ENCODE results near the gene C17orf67. TPM values are rescaled to one million over a fixed set of nuclear protein-coding genes. Genes with fewer than 3 reads are reported as not detected.

C17orf67 gene
- total and polyA plus RNA-seq, 2 experiments from 2014 or later = 1.0 to 3.7 TPM

- TF ChIP-seq, protein P1, sequence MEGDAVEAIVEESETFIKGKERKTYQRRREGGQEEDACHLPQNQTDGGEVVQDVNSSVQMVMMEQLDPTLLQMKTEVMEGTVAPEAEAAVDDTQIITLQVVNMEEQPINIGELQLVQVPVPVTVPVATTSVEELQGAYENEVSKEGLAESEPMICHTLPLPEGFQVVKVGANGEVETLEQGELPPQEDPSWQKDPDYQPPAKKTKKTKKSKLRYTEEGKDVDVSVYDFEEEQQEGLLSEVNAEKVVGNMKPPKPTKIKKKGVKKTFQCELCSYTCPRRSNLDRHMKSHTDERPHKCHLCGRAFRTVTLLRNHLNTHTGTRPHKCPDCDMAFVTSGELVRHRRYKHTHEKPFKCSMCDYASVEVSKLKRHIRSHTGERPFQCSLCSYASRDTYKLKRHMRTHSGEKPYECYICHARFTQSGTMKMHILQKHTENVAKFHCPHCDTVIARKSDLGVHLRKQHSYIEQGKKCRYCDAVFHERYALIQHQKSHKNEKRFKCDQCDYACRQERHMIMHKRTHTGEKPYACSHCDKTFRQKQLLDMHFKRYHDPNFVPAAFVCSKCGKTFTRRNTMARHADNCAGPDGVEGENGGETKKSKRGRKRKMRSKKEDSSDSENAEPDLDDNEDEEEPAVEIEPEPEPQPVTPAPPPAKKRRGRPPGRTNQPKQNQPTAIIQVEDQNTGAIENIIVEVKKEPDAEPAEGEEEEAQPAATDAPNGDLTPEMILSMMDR (conservative IDR thresholded peaks at IDR 0.05; ENCODE audit: low read depth in 2 of 2) = no peak
- TF ChIP-seq, protein P2, sequence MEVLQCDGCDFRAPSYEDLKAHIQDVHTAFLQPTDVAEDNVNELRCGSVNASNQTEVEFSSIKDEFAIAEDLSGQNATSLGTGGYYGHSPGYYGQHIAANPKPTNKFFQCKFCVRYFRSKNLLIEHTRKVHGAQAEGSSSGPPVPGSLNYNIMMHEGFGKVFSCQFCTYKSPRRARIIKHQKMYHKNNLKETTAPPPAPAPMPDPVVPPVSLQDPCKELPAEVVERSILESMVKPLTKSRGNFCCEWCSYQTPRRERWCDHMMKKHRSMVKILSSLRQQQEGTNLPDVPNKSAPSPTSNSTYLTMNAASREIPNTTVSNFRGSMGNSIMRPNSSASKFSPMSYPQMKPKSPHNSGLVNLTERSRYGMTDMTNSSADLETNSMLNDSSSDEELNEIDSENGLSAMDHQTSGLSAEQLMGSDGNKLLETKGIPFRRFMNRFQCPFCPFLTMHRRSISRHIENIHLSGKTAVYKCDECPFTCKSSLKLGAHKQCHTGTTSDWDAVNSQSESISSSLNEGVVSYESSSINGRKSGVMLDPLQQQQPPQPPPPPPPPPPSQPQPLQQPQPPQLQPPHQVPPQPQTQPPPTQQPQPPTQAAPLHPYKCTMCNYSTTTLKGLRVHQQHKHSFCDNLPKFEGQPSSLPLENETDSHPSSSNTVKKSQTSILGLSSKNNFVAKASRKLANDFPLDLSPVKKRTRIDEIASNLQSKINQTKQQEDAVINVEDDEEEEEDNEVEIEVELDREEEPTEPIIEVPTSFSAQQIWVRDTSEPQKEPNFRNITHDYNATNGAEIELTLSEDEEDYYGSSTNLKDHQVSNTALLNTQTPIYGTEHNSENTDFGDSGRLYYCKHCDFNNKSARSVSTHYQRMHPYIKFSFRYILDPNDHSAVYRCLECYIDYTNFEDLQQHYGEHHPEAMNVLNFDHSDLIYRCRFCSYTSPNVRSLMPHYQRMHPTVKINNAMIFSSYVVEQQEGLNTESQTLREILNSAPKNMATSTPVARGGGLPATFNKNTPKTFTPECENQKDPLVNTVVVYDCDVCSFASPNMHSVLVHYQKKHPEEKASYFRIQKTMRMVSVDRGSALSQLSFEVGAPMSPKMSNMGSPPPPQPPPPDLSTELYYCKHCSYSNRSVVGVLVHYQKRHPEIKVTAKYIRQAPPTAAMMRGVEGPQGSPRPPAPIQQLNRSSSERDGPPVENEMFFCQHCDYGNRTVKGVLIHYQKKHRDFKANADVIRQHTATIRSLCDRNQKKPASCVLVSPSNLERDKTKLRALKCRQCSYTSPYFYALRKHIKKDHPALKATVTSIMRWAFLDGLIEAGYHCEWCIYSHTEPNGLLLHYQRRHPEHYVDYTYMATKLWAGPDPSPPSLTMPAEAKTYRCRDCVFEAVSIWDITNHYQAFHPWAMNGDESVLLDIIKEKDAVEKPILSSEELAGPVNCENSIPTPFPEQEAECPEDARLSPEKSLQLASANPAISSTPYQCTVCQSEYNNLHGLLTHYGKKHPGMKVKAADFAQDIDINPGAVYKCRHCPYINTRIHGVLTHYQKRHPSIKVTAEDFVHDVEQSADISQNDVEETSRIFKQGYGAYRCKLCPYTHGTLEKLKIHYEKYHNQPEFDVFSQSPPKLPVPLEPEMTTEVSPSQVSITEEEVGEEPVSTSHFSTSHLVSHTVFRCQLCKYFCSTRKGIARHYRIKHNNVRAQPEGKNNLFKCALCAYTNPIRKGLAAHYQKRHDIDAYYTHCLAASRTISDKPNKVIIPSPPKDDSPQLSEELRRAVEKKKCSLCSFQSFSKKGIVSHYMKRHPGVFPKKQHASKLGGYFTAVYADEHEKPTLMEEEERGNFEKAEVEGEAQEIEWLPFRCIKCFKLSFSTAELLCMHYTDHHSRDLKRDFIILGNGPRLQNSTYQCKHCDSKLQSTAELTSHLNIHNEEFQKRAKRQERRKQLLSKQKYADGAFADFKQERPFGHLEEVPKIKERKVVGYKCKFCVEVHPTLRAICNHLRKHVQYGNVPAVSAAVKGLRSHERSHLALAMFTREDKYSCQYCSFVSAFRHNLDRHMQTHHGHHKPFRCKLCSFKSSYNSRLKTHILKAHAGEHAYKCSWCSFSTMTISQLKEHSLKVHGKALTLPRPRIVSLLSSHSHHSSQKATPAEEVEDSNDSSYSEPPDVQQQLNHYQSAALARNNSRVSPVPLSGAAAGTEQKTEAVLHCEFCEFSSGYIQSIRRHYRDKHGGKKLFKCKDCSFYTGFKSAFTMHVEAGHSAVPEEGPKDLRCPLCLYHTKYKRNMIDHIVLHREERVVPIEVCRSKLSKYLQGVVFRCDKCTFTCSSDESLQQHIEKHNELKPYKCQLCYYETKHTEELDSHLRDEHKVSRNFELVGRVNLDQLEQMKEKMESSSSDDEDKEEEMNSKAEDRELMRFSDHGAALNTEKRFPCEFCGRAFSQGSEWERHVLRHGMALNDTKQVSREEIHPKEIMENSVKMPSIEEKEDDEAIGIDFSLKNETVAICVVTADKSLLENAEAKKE (CRISPR knock-in tag; IDR thresholded peaks at IDR 0.05) = no peak
- TF ChIP-seq CREB1 (CRISPR knock-in tag; IDR thresholded peaks at IDR 0.05; ENCODE audit: low read depth) (no peak), POLR2AphosphoS5 (IDR thresholded peaks at IDR 0.05; ENCODE audit: low read depth) (no peak), NANOG (IDR thresholded peaks at IDR 0.05; ENCODE audit: borderline replicate concordance) (no peak)
Measured at GRCh38 chr17:56782338-56782737, 51.4 kb downstream of the C17orf67 start (continued).

GRCh38 chr17:56781906-56782305 is 51.8 kb downstream of the C17orf67 start:
- H3K4me3 Mint-ChIP-seq = no peak overlapping the region
- no peak overlapping the region for H2AFZ ChIP-seq
- no peaks in the 10 kb centered on the region for H3K79me2 ChIP-seq (replicated peaks; ENCODE audit: insufficient read depth)
- H3K27ac Mint-ChIP-seq = no peak overlapping the region
- H3K4me2 ChIP-seq = no peak overlapping the region
- no peaks in the 10 kb centered on the region for H3K36me3 Mint-ChIP-seq (ENCODE audit: low read depth)
- H3K4me1 ChIP-seq (ENCODE audit: insufficient read depth) = peaks cover 9% of the 10 kb centered on the region
- peaks cover 22% of the 10 kb centered on the region for H3K27me3 ChIP-seq (ENCODE audit: insufficient read depth)
- peaks cover 6% of the 10 kb centered on the region for H3K4me1 Mint-ChIP-seq
- H3K4me3 ChIP-seq = no peak overlapping the region
- peaks cover 20% of the 10 kb centered on the region for H3K27me3 Mint-ChIP-seq (ENCODE audit: insufficient read depth, low read depth, poor library complexity)
- H3K27ac ChIP-seq (ENCODE audit: low read depth) = no peak overlapping the region
- no peaks in the 10 kb centered on the region for H3F3A ChIP-seq (replicated peaks; ENCODE audit: low read depth)
- no peaks in the 10 kb centered on the region; the same call in 1 of the 2 replicates for H4K20me1 ChIP-seq (replicated peaks; ENCODE audit: insufficient read depth)
- ATAC-seq = no peak
- no peaks in the 10 kb centered on the region for H3K36me3 ChIP-seq (ENCODE audit: insufficient read depth)
- DNase-seq (ENCODE audit: low spot score) = no peak
- no peaks in the 10 kb centered on the region for H3K9me2 ChIP-seq (ENCODE audit: insufficient read depth)
- H3K9me3 Mint-ChIP-seq = no peaks in the 10 kb centered on the region
- TF ChIP-seq STAT1 (IDR thresholded peaks at IDR 0.05; ENCODE audit: unreplicated experiment) = no peak
- no peak for TF ChIP-seq POLR2AphosphoS5 (IDR thresholded peaks at IDR 0.05; ENCODE audit: low read depth)
- TF ChIP-seq REST (IDR thresholded peaks at IDR 0.05; ENCODE audit: unreplicated experiment) = no peak
- TF ChIP-seq ZNF331 (CRISPR knock-in tag; IDR thresholded peaks at IDR 0.05; ENCODE audit: low read depth) = no peak
- no peak for TF ChIP-seq EZH2 (IDR thresholded peaks at IDR 0.05; ENCODE audit: low read depth, unreplicated experiment)
- no peak for TF ChIP-seq ETS1 (IDR thresholded peaks at IDR 0.05)
- no peak for TF ChIP-seq JUNB (IDR thresholded peaks at IDR 0.05; ENCODE audit: unreplicated experiment)
- no peak for TF ChIP-seq CREB1 (CRISPR knock-in tag; IDR thresholded peaks at IDR 0.05; ENCODE audit: low read depth)
- TF ChIP-seq ZNF114 (CRISPR knock-in tag; IDR thresholded peaks at IDR 0.05) = no peak

Measured in GM23338 (cell line).